HPDE6-E6E7 (cell line): ENCODE data around the gene MFAP2.

ENCODE experiments used
- DNase-seq: peaks from one replicate; pipeline ENCODE4 v3.0.0; 2011; ENCODE audit warnings: missing footprints; ENCODE audit errors: extremely low spot score

Gene MFAP2

DNA sequence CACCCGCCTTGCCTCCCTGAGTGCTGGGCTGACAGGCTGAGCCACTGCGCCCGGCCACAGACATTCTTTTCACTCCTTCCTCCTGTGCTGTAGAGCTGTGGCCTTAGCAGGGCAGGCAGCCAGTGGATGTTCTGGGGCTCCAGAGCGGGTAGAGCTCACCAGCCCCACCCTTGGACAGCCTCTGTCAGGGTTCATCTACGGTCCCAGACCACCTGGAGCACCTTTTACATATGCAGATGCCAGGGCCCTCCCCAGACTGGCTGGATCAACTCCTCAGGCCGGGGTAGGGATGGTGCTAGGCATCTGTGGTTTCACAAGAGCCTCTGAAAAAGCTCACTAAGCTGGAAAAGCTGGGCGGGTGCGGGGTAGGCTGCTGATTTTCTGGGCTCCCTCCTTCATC is 26.7 kb upstream of the MFAP2 start:
- no peak for DNase-seq

DNA sequence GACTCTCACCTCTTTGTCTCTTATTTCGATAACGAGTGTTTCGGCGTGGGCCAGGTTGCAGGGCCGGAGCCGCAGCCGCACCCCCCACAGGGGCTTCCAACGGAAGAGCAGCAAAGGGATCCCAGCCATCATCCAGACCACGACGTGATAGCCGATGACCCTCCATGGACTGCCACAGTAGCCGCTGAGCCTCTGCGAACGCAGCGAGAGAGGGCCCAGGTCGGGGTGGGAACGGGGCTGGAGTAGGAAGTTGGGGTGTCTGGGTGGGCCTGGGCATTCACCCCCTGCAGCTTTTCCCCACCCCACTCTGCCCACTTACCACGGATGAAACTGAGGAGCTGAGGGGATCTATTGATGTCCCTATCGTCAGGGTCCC is 24.9 kb upstream of the MFAP2 start:
- DNase-seq, result no peak

DNA sequence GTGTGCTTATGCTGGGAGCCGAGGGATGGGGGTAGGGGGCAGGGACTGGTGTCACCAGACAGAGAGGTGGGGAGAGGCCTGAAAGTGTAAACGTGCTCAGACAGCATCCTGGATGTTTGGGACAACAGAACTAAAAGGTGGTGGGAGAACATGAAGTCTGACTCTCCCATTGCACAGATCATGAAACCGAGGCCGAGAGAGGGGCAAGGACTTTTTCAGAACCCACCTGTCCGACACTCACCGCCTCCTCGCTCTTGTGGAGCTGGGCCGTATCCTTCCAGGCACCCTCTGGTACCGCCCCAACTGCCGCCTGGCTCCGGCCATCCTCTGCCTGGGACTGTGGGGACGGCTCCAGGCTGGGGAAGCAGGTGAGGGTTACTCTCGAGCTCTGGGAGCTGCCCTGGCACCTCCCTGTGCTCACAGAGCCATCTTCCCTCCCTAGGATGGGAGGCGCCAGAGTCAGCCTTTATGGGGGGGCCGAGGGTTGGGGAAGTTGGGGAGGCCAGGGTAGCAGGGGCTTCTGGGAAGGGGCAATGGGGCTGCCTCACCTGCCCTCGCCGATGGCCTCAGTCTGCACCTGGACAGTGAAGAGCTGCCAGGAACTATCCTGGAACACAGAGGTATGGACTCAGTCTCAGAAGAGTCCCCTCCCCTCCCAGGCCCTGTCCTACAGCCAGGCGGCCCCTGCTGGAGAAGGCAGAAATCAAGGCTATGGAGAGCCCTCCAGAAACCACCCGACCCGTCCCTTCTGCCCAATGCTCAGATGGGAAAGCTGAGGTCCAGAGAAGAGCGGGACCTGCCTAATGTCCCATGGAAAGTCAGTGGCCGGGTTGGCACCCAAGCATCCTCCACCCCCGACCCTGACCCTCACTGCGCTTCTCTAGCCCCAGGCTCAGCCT is 24.3 kb upstream of the MFAP2 start:
- no peak for DNase-seq

DNA sequence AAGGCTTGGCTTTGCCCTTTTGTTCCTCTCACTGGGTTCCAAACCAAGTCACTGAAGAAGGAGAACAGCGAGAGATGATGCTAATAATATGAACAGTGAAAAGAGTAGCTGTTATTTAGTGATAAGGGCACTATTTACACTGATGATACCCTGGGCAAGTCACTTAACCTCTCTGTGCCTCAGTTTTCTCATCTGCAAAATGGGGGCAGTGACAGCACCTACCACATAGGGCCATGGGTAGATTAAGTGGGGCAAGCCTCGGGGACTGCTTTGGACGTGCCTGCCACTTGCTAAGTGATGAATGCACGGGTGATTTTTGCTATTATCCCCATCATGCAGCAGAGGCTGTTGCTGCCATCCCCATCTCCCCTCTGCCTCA is 22.1 kb upstream of the MFAP2 start:
- no peak for DNase-seq

DNA sequence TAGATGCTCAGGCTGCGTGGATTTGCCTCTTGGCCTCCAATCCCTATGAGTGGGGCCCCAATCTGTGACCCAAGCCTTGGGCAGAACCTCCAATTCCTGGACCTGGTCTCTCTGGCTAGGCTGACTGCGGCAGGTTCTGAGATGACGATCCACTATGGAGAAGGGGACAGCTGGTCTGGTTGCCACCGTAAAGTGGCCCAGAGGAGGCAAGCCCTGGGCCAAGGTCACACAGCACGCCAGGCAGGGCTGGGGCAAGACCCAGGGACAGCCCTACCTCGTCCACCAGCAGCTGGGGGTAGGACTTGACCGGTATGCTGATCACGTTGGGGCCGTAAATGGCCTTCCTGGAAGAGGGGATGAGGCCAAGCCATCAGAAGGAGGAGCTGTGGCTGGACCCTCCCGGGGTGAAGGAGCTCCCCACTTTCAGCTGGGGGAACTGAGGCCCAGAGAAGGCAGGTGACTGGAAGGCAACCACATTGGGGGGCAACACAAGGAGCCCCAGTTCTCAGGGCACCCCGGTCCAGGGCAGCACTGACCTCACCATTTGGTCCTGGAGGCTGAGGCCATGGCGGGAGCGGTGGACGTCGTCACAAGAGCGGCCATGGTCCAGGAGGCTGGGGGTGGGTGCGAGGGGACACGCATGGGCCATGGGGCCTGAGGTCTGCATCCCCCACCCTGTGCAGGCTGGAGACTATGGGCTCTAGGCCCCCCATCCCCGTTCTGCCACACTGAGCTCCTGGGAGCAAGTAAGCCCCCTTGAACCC is 21.5 kb upstream of the MFAP2 start:
- DNase-seq, result no peak

DNA sequence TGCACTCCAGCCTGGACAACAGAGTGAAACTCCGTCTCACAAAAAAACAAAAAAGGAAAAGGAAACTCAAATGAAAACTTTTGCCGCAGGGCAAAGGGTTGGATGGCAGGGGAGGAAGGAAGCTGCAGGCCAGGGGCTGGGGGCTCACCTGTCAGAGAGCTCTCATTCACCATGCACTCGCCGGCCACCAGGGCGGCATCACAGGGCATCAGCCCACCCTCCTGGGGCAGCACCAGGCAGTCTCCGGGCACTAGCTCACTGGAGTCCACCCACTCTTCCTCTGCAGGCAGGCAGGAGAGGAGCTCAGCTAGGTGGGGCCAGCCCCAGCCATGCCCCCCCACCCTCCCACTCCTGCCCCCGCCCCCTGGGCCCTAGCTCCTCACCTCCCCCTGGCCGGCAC is 19.4 kb upstream of the MFAP2 start:
- no peak for DNase-seq

DNA sequence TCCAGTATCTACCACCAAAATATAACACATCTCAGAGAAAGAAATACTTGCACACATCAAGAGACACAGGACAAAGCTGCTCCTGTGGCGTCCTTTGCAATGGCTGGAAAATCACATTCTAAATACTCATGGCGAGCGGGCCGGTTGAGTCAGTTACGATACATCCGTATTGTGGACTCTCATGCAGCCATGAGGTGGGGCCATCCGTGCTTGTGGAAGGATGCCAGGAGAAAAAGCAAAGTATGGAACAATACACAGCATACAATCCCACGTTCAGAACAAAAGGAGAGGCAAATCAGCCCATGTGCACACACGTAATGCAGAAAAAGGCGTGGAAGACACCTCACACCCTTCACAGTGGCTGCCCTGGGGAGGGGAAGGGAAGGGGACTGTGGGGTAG is 18.2 kb upstream of the MFAP2 start:
- DNase-seq, result no peak

DNA sequence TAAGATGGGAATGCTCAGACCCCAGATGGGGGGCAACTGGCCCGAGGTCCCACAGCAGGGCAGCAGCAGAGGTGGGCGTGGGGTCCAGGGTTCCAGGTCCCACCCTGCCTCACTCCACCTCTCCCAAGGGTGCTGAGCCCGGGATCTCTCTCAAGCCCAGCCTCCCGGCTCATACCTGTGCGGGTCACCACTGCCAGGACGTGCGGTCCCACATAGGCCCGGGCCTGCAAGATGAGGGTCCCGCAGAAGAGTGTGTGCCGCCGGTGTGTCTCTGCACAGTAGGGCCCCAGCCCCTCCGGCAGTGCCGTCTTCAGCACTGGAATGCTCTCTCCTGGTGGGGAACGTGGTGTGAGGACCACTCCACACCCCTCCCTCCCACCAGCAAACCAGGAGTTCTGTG is 16.4 kb upstream of the MFAP2 start:
- no peak for DNase-seq

DNA sequence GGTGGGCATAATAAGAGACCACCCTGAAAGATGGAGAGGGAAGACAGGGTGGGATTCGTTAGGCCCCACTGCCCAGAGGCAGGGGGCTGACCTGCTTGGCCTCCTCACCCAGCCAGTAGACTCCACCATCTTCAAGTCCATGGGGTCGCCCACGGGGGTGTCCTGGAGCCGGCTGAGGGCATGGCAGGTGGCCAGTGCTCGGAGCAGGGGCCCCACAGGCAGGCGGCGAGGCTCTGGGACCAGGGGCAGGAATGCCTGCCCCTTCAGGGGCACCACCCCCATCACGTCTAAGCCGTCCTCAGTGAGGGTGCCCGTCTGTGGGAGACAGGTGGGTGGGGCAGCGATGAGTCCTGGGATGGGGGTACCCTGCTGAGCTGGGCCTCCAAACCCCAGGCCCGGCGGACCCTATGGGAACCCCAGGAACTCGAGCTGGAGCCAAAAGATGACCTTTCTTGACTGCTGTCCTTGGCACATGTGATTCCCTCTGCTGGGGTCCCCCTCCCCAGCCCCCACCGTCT is 13.2 kb upstream of the MFAP2 start:
- no peak for DNase-seq

DNA sequence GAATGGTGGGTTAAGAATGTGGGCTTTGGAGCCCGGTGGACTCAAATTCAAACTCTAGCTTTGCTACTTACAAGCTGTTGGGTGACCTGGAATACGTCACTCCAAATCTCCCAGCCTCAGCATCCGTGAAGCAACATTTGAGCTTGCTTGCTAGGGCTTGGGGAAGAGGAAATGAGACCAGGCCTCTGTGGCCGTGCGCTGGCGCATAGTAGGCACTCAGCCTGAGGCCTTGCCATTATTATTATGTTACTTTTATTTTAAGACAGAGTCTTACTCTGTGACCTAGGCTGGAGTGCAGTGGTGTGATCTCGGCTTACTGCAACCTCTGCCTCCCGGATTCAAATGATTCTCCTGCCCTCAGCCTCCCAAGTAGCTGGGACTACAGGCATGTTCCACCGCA is 12.3 kb upstream of the MFAP2 start:
- no peak for DNase-seq

DNA sequence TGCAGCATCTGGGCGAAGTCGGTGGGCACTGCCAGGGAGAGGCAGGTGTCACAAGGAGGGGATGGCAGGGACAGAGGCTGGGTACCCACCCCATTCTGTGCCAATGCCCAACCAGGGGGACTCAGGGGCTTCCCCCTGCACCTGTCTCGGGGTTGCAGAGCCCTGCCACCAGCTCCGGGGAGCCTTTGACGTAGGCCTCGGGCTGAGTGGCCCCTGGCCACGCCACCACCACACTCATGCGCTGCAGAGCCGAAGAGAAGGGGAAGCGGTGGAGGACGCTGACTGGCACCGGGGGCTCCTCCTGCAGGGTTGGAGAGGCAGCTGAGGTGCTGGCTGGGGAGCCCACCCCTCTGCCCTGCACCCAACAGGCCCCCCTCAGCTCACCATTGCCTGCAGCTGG is 11.7 kb upstream of the MFAP2 start:
- no peak for DNase-seq

DNA sequence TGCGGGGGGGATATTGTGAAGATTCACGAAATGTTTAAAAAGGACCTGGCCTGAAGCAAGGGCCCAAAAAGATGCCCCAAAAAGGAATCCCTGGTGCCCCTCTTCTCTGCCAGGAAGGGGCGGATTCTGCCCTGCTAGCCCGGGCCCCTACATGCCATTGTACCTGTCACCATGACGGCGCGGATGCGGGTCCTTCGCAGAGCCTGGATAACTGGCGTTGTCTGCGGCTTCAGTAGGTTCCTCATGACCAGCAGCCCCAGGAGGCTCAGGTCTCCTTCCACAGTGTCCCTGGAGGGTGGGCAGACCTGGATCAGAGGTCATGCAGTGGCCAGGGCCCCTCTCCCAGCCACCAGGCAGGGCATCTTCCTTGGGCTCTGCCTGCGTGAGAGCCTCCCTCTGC is 11.2 kb upstream of the MFAP2 start:
- DNase-seq, result no peak

DNA sequence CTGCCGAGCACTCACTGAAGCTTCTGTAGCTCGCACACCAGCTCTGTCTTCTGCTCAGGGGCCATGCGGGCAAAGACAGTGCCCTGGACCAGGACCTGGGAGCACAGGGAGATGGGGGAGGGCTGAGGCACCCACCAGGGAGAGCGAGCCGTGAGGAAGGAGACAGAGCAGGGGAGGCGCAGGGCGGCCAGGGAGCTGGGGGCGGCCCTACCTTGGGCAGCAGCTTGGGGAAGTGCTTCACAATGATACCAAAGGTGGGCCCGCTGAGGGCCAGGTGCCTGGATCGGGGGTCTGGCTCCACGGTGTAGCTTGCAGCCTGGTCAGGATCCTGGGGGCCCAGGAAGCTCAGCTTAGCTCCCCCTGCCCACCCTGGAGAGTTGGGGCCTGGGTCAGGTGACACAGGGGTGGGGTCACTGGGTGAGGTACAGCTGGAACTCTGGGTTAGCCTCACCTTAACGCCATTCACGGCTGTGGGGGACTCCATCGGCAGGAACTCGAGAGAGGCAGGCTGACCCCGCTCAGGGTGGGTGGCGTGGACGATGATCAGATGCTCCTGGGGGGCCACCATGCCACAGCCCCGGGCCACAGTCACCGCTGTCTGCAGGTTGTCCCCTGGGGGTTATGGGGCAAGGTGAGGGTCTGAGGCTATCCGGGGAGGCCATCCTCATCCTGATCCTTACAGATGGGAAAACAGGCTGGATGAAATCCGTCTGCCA is 9.4 kb upstream of the MFAP2 start:
- DNase-seq, result no peak

DNA sequence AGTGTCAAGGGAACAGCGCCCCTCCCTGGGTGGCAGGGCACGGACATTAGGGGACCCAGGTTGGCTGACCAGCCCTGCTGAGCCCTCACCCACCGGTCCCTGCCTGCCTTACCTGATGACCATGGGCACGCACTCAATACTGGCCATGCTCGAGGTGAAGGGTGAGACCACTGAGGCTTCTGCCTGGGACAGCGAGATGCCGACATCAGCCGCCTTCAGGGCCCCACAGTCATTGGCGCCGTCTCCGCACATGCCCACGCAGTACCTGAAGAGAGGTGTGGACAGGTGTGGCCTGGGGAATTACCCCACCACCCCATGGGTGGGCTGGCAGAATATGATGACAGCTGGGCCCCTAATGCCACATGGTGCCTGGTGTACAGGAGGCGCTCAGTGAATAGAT is 7.8 kb upstream of the MFAP2 start:
- DNase-seq, result no peak

DNA sequence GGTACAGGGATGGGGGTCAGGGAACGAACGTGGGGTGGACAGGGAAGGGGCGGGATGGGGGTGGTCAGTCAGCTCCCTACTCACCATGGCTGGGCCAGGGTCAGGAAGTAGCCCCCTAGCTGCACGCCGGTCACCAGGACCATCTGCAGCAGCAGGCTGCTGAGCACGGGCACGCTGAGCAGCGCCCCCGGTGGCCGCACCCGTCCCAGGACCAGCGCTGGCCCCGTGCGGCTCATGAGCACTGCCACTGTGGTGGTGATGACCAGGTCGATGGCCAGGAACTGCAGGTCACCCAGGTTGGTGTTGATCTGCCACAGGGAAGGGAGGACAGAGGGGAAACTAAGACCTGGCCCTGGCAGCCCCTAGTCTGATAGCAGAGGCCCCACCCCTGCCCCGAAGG is 6.5 kb upstream of the MFAP2 start:
- DNase-seq, result no peak

DNA sequence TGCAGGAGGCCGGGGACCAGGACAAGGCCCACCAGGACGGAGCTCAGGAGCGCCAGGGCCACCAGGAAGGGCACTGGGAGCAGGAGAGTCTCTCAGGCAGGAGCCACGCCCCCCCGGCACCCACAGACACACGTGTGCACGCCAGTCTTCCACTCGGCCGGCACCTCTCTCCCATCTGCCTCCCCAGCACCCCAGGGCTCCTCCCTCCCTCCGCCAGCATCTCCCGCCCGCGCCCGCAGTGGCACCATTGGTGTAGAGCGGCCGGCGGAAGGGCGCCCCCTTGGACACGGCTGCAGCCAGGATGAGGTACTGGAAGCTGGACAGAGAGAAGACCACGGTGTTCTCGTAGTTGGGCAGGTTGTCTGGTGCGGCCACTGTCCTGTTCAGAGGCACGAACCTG is 6.1 kb upstream of the MFAP2 start:
- DNase-seq, result no peak

DNA sequence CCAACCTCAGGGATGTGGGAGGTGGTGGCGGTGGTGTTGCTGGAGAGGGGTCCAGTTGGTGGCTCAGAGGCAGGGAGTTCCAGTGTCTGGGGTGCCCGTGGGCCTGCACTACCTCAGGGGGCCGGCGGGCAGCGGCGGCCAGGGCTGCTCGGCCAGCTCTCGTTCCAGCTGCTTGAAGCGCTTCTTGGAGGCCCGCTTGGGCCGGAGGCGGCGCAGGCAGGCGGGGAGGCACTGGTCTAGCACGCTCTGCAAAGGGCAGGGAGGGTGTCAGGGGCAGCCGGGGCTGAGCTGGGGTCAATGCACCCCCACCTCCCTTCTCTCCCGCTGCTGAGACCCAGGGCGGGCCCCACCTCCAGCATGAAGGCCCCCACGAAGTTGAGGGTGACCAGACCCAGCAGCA is 5.7 kb upstream of the MFAP2 start:
- no peak for DNase-seq

DNA sequence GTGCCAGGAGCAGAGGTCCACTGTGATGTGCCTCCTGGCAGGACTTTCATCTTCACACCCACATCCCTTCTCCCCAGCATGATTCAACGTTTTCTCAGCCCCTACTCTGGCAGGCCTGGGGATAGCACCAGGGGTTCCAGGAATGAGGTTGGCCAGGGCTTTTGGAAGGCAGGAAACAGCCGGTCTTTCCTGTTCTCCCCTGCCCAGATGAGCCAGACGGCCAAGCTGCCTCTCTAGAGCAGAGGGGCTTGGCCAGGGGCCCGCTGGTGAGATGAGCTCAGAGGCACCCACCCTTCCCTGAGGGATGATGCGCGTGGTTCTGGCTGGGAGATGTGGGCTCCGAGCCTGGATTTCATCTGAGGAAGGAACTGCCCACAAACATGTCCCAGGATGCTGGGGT is 4.3 kb upstream of the MFAP2 start:
- peak; percentile 81 for DNase-seq

DNA sequence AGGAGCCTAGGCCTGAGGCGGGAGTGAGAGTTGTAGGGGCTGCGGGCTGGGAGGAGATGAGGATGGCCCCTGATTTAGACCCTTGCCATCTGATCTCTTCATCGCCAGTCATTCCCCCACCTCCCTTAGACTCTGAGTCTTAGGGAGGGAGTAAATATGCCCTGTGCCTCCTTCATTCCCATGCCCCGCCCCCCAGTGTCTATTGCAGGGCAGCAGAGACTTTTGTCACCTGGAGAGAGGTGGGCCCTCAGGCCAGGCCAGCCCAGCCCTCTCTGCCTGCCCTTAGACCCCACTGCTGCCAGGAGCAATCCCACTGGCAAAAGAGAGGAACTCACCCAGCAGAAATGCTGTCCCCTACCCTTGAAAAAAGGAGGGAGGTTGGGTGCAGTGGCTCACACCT is 3.2 kb upstream of the MFAP2 start:
- DNase-seq, result no peak

DNA sequence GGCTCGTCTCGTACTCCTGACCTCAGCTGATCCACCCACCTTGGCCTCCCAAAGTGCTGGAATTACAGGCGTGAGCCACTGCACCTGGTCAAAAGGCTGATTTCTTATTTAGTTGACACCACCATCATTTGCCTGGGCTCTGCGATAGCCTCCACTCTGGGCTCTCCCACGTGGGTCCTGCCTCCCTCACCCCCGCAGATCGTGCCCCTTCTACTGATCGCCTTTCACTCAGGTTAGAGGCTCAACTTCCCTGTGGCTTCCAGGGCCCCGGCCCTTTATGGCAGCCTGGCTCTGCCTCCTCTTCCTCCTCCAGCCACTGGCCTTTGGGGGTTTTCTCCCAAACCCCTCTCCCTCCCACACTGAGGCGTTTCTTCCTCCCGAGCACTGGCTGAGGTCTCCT is 2.5 kb upstream of the MFAP2 start:
- DNase-seq, result no peak

DNA sequence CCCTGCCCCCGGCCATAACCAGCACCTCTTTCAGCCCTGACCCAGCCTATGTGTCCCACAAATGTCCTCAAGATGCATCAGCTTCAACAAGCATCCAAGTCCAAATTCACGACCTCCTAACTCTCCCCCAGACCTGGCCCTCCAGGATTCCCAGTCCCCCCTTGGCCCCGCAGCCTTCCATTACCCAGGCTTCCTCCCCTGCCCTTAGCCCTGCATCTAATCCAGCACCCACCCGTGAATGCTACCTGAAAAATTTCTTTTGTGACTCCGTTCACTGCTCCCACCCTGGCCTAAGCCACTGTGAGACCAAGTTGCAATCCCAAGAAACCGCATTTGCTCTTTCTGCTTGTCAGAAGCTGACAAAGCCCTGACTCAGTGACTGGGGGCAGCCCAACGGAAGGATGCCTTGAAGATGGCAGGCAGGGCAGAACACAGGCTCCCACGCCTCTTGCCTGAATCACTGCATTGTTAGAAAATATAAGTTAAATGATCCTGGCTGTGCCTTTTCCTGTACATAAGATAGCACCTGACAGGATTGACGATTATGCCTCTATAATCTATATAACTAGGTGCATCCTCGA is 939 bp upstream of the MFAP2 start:
- peak; percentile 72 for DNase-seq
